Measurements from ENCODE around the gene PPP4R3B. TPM values are rescaled to one million over a fixed set of nuclear protein-coding genes. Genes with fewer than 3 reads are reported as not detected.

The PPP4R3B gene
- total RNA-seq, 1 donor from 2014 or later: 120 TPM

GRCh38 chr2:55511508-55512124 lies 105.8 kb downstream of the PPP4R3B start:
- DNase-seq: no peak

GRCh38 chr2:55502590-55503141 lies 114.8 kb downstream of the PPP4R3B start:
- no peak for DNase-seq

GRCh38 chr2:55500025-55500424 lies 117.4 kb downstream of the PPP4R3B start:
- no peak for DNase-seq

- DNase-seq: no peak
Measured at GRCh38 chr2:55498582-55498981, 118.8 kb downstream of the PPP4R3B start.

Small RNAs within 50 kb of the gene (small RNA-seq; reads per million reads assigned to genes)
- gene RF00586 (not detected), gene RNU6-634P (not detected)

Other genes with a start within 250 kb of the PPP4R3B start
- gene CCDC88A, start 197.8 kb downstream of the PPP4R3B start, total RNA-seq: 388 TPM
- 20.1 TPM for gene CFAP36, start 97.9 kb downstream of the PPP4R3B start, total RNA-seq
- gene PNPT1, start 76.2 kb upstream of the PPP4R3B start, total RNA-seq: 30.4 TPM

Measured in occipital lobe (tissue), 3 donors.